T47D (cell line): ENCODE data around the gene HOTAIR.

ENCODE experiments used
- DNase-seq, 2 experiments: peaks; one replicate each; pipeline versions ENCODE4 v3.0.0 to v3.0.0-alpha.2; 2011 to 2012; ENCODE audit warnings: low read depth in 1 of 2, low spot score in 1 of 2
- JUND ChIP-seq: IDR thresholded peaks from 2 replicates; pipeline ENCODE4 v1.6.1; 2012; ENCODE audit warnings: low read depth
- in situ Hi-C: cut with HindIII; loops from 2 replicates; pipeline ENCODE4 v1.10.0; 2016; ENCODE audit warnings: low sequenced_read_pairs, low pct_unique_long_range_greater_than_20kb

HOTAIR gene

DNA sequence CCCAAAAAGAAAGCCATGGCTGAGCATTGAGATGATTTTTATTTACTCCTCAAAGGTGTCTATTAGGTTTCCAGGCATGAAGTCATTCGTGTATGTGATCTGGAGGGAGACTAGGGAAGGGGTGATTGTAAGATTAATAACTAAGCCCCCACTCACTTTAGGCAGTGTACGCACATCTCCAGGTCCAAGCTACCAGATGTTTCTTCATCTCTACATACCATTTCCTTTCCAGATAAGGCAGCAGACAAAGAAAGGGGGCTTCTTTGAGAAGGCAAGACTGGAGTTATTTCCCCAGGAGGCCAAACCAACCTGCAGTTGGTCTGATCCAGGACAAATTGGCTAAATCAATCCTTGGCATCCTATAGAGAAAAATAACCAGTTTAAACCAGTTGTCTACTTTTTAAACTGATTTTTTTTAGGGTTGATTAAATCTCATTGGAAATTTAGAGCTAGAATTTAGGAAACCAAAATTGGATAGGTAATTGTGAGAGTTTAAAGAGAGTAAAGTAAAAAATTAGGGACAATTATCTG is 32.2 kb downstream of the HOTAIR start:
- in situ Hi-C loops: no loop called here
- TF ChIP-seq JUND: no peak

DNA sequence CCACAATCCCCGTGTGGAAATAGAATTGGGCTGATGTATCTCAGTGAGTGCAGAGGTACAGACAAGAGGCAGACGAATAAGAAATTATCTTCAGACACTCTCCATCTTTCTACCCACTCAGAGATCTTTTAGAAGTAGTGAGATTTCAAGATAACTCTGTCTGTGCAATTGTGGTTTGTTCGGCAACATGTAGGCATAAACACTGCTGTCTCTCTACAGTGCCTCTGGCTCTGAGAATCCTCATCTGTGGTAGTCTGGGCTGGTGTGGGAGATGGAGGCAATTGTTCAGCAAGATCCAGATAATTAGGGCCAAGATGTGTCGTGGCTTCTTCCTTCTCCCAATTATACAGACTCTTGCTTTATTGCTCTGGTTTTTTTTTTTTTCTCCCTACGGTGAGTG is 33.0 kb downstream of the HOTAIR start:
- in situ Hi-C loops: no loop called here
- peak in 1 of 2 experiments; percentile 29 for DNase-seq

More for the DNA sequence above, 32.2 kb downstream of the HOTAIR start:
- no peak for DNase-seq

DNA sequence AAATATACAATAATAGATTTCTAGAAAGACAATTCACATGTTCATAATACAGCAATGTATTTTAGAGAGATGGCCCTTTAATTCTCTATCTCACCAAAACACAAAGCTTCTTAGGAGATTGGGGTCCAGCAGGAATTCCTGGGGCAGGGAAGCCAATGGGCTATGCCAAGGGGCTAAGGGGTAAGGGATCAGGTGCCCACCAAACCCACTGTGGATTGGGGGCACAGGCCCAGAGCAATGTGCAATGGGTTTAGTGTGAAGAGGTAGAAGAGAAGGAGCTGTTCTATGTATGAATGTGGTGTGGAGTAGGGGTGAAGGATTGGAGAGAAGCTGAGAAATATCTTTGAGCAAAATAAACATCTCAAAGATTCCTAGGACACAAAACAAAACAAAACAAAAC is 33.6 kb downstream of the HOTAIR start:
- no peak for DNase-seq
- in situ Hi-C loops: no loop called here
- TF ChIP-seq JUND: no peak

More for the DNA sequence above, 33.0 kb downstream of the HOTAIR start:
- TF ChIP-seq JUND: no peak

DNA sequence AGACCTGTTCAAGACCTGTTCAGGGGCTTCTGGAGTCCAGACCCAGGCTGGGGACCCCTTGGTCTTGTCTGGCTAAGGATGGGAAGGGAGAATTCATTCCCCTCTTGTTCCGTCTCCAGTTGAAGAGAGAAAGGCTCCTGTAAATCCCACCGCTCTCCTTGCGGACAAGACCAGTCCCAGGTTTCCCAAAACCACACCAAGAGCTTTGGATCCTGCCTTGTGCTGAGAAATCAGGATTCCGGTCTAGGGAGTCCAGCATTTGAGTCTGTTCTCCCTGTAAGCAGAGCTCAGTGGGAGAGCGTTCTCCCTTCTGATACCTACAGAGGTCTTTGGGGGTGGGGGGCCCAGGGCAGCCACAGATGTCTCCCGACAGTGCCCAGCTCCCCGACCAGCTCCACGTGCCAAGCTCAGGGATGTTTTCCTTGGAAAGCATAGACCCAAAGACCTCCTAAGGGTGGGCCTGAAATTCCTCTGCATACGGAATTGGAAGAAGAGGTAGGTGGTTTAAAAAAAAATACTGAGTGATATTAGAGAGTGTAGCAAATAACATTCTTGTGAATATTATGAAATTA is 34.2 kb downstream of the HOTAIR start:
- in situ Hi-C loops: no loop called here
- DNase-seq: peak in 1 of 2 experiments; percentile 51
- no peak for TF ChIP-seq JUND

DNA sequence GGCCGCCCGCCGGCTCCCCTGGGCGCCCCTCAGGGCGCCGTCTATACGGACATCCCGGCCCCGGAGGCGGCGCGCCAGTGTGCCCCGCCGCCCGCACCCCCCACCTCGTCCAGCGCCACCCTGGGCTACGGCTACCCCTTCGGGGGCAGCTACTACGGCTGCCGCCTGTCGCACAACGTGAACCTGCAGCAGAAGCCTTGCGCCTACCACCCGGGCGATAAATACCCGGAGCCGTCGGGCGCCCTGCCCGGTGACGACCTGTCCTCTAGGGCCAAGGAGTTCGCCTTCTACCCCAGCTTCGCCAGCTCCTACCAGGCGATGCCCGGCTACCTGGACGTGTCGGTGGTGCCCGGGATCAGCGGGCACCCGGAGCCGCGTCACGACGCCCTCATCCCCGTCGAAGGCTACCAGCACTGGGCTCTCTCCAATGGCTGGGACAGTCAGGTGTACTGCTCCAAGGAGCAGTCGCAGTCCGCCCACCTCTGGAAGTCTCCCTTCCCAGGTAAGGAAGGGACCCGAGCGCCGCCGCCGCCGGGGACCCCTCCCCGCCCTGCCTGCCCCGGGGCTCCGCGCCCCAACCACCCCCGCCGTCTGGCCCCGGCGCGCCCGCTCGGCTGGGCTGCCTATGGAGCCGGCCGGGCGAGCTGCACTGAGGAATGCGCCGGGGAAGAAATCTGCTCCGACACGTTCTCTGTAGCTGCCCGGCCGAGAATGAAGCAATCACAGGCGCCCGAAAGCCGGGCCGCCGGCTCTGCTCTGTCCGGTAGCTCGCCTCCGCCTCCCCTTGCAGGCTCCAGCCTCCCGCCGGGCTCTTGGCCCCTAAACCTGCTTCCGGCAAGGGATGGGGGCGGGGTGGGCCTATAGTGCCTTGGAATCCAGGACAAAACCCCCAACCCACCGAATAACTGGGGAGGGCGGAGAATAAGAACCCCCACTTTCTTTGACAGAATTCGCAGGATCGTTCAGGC is 35.3 kb downstream of the HOTAIR start:
- in situ Hi-C loops: no loop called here
- no peak for TF ChIP-seq JUND
- DNase-seq: peak in 1 of 2 experiments; percentile 65

DNA sequence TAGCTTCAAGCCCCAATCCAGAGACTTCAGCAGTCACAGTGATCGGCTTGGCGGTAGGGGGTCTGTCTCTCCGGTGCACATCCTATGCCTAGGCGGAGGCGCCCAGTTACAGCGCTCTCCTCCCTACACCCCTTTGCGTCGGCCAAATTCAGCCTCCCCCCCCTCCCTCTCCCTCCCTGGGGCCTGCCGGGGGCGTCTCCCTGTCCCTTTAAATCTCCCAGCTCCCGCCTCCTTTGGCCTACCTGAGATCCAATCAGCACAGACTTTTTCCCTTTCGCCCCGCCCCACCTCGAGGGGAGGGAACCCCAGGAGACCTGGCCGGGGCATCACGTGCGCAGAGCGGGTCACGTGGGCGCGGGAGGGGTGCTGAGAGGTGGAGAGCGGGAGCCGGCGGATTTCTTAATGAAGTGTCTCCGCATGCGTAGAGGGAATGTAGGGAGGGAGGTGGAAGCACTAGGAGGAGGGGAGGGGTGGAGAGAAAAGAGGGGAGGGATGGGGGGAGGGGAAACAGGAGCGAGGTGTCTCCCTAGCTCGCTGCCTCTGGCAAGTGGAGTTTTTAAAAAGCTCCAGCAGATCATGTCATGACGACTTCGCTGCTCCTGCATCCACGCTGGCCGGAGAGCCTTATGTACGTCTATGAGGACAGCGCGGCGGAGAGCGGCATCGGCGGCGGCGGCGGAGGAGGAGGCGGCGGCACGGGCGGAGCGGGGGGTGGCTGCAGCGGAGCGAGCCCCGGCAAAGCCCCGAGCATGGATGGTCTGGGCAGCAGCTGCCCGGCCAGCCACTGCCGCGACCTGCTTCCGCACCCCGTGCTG is 36.2 kb downstream of the HOTAIR start, which contains the start of gene HOXC13:
Gene HOXC13 (plus strand): TSS at position 506 of the 815 bp plus-strand sequence. CDS start 76 bp downstream, at position 582.
- DNase-seq: peak; percentile 98 to 100
- in situ Hi-C loops: no loop called here
- TF ChIP-seq JUND: no peak

DNA sequence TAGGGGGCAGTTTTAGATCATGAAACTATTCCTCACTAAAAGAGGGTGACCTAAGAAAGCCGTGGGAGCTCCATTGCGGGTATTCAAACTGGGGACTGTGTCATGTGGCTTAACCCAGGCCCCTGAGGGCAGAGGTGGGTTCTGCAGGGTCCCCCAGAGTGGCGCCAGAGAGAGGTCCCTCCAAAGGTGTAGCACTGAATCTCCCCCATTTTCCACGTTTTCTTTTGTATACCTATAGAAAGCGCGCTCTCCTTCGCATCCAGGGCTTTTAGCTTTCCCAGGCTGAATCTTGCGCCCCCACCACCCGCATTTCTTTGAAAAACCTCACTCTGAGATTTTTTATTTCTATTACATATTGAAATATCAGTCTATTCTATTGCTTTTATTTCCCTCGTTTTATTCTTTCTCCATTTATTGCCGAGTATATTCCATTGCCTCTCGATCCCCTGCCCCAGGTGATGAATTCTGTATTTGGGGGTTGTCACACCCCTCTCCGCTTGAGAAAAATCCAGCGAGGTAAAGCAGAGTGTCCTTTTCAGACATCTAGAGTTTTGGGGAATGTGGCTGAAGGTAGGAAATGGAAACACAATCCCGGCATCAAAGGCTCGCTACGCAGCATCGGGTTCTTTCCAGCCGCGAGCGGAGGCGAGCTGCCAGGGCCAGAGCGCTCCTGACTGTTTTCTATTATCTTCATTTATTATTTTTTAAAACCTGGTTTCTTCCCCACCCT is 37.0 kb downstream of the HOTAIR start:
- in situ Hi-C loops: no loop called here
- DNase-seq: no peak
- TF ChIP-seq JUND: no peak

DNA sequence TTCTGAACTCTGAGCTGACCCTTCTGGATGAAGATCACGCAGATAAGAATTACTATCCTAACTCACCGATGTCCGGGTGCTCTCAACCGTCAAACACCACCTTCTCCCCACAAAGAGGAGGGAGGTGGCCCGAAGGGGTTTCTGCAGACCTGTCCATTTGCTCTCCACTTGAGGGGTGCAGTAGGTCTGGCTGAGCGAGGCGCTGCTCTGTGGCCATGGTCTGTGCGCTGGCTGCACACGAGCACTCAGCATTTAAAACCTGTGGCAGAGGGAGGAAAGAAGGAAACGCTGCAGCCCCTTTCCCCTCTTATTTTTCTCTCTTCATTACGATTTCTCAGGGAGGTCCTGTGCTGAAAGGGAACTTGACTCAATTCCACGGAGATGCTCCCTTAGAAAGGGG is 37.7 kb downstream of the HOTAIR start:
- in situ Hi-C loops: no loop called here
- no peak for DNase-seq
- TF ChIP-seq JUND: no peak

DNA sequence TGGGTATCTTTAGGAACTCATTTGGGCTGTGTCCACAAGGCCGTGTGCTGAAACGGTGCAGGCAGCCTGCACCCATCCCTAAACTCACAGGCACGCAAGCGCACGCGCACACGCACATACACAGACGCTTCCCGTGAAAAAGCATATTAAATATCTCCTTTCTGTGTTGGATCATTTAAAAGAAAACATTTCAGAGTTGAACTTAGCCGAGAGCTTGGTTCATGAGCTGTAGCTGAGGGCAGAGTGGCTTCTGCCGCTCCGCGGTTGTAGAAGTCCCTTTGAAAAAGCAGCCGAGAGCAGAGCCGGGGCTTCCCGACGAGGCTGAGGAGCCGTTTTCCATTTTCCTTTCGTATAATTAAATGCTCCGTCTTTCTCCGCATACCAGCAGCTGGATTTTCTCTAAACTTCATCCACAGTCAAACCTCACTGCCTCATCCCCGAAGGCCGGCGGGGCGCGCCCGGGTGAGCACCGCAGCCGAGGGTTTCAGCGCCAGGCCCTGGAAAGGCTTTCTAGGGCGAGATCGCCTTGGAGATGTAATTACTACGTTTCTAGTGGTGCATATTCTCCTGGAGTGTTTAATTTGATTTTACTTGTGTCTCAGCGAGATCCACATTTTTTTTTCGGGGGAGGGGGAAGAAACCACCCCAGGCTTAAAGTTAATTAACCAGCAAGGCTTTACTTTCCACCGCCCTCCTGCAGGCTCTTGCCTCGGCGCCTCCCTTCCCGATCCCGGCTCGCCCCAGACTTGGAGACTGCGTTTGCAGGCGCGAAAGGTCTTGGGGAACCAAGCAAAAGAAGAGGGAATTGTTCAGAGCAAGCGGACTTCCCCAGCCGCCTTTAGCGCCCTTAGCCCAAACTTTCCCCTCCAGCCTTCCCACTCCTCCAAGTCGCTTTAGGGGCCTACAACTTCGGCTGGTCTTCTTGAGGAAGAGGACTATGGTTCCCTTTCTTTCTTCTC is 39.1 kb downstream of the HOTAIR start:
- TF ChIP-seq JUND: no peak
- no peak for DNase-seq
- in situ Hi-C loops: no loop called here

DNA sequence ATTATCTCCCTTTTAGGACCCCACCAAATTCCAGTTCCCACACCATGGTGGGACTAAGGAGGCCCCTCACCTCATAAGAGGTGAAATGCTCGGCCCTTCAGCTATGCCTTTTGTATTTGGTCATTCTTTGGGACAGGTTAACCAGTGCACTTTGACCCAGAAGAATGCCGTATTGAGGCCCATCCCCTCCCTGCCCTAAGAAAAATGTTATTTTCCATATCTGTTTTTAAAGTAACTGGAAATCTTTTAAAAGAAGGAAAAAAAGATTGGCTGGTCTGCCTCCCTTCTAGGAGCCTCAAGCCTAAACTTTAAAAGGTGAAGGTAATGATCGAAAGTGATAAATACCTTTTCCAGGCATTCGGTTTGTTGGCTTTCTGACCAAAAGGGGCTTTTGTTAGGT is 41.8 kb downstream of the HOTAIR start:
- no peak for DNase-seq
- TF ChIP-seq JUND: no peak
- in situ Hi-C loops: no loop called here

DNA sequence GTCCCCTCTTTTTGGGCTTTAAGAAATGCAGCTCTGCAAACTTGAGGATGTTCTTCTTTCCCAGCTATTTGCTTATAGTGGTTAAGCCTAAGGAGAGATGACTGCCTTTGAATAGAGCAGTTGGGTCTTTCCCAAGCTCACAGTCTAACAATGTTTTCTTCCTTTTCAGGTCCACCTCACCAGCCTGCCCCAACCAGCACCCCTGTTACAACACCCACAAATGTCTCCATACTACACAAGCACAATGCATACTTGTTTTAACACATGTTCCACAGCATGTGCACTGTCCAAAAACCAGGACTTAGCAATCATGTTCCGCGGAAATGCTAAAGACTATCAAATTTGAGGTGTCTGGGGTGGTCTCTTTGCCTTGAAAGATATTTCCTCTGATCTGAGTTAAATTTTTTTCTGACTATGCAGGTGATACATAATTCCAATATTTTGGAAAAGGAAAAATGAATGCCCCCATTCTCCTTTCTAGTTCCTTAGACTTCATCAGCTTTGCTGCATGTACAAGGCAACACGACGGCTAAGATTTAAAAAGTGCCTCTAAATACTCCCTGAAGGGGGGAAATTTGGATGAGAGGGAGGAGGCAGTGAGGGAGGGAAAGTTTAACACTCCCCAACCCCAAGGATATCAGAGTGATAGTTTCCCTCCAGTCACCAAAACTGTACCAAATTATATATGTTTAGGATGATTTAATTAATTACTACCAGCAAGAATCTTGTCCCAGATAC is 42.7 kb downstream of the HOTAIR start:
- no peak for DNase-seq
- no peak for TF ChIP-seq JUND
- in situ Hi-C loops: no loop called here
